GM12801 (cell line): Measurements from ENCODE around the gene ADSS2.

Experiments used
- CTCF ChIP-seq: IDR thresholded peaks from one replicate; pipeline ENCODE4 v1.5.1; 2011; ENCODE audit warnings: control low read depth; ENCODE audit not compliant: insufficient read length; ENCODE audit errors: extremely low read depth

The ADSS2 gene

DNA sequence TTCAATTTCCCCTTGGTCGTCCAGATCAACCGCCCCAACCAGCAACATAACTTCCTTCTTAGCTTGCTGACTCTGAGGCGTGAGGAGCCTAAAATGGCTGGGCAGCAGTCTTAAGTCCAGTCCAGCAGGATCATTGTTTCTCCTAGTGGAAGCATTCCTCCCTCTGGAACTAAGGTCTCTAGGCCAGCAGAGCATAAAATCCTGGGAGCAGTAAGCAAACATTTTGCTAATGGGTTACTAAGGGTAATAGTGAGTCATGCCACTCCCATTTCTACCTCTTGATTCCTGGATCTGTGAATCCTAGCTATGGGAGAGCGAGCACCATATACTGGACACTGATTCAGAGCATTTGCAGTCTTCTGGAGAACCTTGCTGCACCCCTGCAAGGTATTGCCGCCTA, 59.9 kb downstream of the ADSS2 start:
- no peak for TF ChIP-seq CTCF

DNA sequence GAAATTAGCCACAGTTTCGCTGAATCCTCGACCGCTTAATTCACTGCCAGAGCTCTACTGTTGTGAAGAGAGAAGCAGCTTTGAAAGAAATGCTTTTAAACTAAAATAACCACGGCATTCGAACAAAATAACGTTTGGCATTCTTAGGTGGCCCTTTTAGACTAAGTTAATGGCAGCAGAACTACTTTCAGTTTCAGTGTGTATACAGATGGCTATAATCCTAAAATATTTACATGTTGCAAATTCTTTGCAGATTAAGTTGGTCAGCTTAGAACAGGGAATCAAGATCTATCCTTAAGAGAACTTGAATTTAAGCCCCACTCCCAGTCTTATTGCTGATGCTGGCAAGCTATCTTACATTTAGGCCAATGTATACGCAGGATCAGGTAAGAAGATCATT, 62.7 kb downstream of the ADSS2 start:
- TF ChIP-seq CTCF = no peak

DNA sequence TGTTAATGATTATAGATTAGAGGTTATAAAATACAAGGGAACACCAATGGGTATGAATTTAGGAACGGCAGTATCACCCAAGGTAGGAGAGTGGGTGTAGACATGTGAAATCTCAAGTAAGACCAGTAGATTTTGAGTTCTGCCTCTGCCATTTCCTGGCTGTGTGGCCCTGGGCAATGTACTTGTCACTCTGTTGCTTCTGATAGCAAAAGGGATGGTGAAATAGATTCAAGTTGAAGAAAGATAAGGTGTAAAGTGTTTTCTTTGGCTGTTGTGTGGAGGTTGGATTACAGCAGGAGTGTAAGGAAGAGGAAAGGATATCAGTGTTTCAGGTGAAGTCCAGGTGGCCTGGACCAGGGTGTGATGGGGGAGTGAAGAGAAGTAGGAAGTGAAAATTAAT, 64.3 kb downstream of the ADSS2 start:
- TF ChIP-seq CTCF = no peak

GRCh38 chr1:244386595-244386994, 65.1 kb downstream of the ADSS2 start:
- no peak for TF ChIP-seq CTCF

GRCh38 chr1:244384066-244384465, 67.6 kb downstream of the ADSS2 start:
- TF ChIP-seq CTCF = no peak

GRCh38 chr1:244383278-244383884, 68.3 kb downstream of the ADSS2 start:
- TF ChIP-seq CTCF = no peak

GRCh38 chr1:244381878-244382565, 69.7 kb downstream of the ADSS2 start:
- no peak for TF ChIP-seq CTCF
